Loucy (cell line): Measurements from ENCODE around the gene SCYL1.

Experiments
- H2AFZ ChIP-seq: fragments of 200-600 bp; sonication (generic); 2 replicates; pipeline ENCODE4 v1.6.0; 2016; ENCODE audit warnings: antibody characterized with exemption, mild to moderate bottlenecking, low read length, moderate library complexity
- H3F3A ChIP-seq: fragments of 200-600 bp; 2 replicates; pipeline ENCODE4 v1.6.0; 2016; ENCODE audit warnings: antibody characterized with exemption, low read depth, mild to moderate bottlenecking
- H3K27me3 ChIP-seq: fragments of 200-600 bp; sonication (generic); 2 replicates; pipeline ENCODE4 v1.6.1; 2014; ENCODE audit warnings: low read length, mild to moderate bottlenecking; ENCODE audit not compliant: insufficient read depth, poor library complexity, severe bottlenecking
- H3K36me3 ChIP-seq: fragments of 200-600 bp; sonication (generic); 2 replicates; pipeline ENCODE4 v1.6.1; 2016; ENCODE audit warnings: low read length; ENCODE audit not compliant: insufficient read depth
- H3K4me1 ChIP-seq: fragments of 200-600 bp; sonication (generic); 2 replicates; pipeline ENCODE4 v1.5.1; 2014; ENCODE audit warnings: low read length, mild to moderate bottlenecking; ENCODE audit not compliant: insufficient read depth, poor library complexity, severe bottlenecking
- H3K4me2 ChIP-seq: fragments of 200-600 bp; sonication (generic); 2 replicates; pipeline ENCODE4 v1.6.0; 2014; ENCODE audit warnings: antibody characterized with exemption, low read length, low read depth, mild to moderate bottlenecking; ENCODE audit not compliant: poor library complexity, severe bottlenecking
- H3K4me3 ChIP-seq: fragments of 200-600 bp; sonication (generic); 2 replicates; pipeline ENCODE4 v1.5.1; 2014; ENCODE audit warnings: low read length, mild to moderate bottlenecking, mixed read lengths; ENCODE audit not compliant: poor library complexity, severe bottlenecking
- H3K79me2 ChIP-seq: fragments of 200-600 bp; sonication (generic); 2 replicates; pipeline ENCODE4 v1.6.1; 2014; ENCODE audit warnings: low read length; ENCODE audit not compliant: insufficient read depth
- H3K9ac ChIP-seq: fragments of 200-600 bp; sonication (generic); 2 replicates; pipeline ENCODE4 v1.6.0; 2014; ENCODE audit warnings: mild to moderate bottlenecking, low read depth, low read length, moderate library complexity; ENCODE audit not compliant: poor library complexity, severe bottlenecking
- H3K9me2 ChIP-seq: fragments of 200-600 bp; sonication (generic); replicated peaks from 2 replicates; pipeline ENCODE4 v1.6.1; 2016; ENCODE audit warnings: low read depth, low read length, mixed read lengths
- H3K9me3 ChIP-seq: fragments of 200-600 bp; sonication (generic); 2 replicates; pipeline ENCODE4 v1.6.1; 2014; ENCODE audit warnings: mild to moderate bottlenecking, antibody characterized with exemption, low read length, low read depth; ENCODE audit not compliant: insufficient read depth
- H4K20me1 ChIP-seq: fragments of 200-600 bp; sonication (generic); 2 replicates; pipeline ENCODE4 v1.6.0; 2014; ENCODE audit warnings: antibody characterized with exemption, low read length, mild to moderate bottlenecking; ENCODE audit not compliant: insufficient read depth, poor library complexity, severe bottlenecking
- CTCF ChIP-seq: fragments of 200-600 bp; sonication (generic); conservative IDR thresholded peaks from 2 replicates; pipeline ENCODE4 v1.5.1; 2014; ENCODE audit warnings: mild to moderate bottlenecking, antibody characterized with exemption, low read length
- EZH2phosphoT487 ChIP-seq: fragments of 200-600 bp; IDR thresholded peaks from 2 replicates; pipeline ENCODE4 v1.6.1; 2018; ENCODE audit warnings: antibody characterized with exemption, mild to moderate bottlenecking, moderate library complexity, borderline replicate concordance

SCYL1 gene

GRCh38 chr11:65498977-65499712 is 25.7 kb upstream of the SCYL1 start, which contains the start of gene MALAT1:
Gene MALAT1, plus strand, starts transcription at chr11:65499045.
- TF ChIP-seq CTCF (no peak), EZH2phosphoT487 (no peak)
- H3K36me3 ChIP-seq: peaks cover 40% of the 10 kb centered on the region
- peaks cover 82% of the 10 kb centered on the region for H3K79me2 ChIP-seq
- H3K4me3 ChIP-seq: peak within 1 kb of the TSS; percentile 95
- H3K4me1 ChIP-seq: peaks cover 40% of the 10 kb centered on the region
- peaks cover 37% of the 10 kb centered on the region for H3F3A ChIP-seq
- H2AFZ ChIP-seq: no peak within 1 kb of the TSS
- H4K20me1 ChIP-seq: peaks cover 50% of the 10 kb centered on the region
- H3K9me2 ChIP-seq: no peaks in the 10 kb centered on the region
- peak within 1 kb of the TSS; percentile 98 for H3K4me2 ChIP-seq
- H3K9me3 ChIP-seq: no peaks in the 10 kb centered on the region
- peak within 1 kb of the TSS; percentile 100 for H3K9ac ChIP-seq
- H3K27me3 ChIP-seq: peaks cover 50% of the 10 kb centered on the region

GRCh38 chr11:65499713-65500386 is 25.0 kb upstream of the SCYL1 start:
- Histone ChIP-seq H3K9me3 (no peaks in the 10 kb centered on the region), H3K4me1 (peaks cover 42% of the 10 kb centered on the region), H2AFZ (no peak overlapping the region), H3K79me2 (peaks cover 90% of the 10 kb centered on the region), H3K36me3 (peaks cover 47% of the 10 kb centered on the region), H4K20me1 (peaks cover 57% of the 10 kb centered on the region), H3F3A (peaks cover 44% of the 10 kb centered on the region), H3K4me2 (peak overlapping the region; percentile 98), H3K9ac (peak overlapping the region; percentile 100), H3K27me3 (peaks cover 54% of the 10 kb centered on the region), H3K9me2 (no peaks in the 10 kb centered on the region), H3K4me3 (peak overlapping the region; percentile 95)
- TF ChIP-seq CTCF (no peak), EZH2phosphoT487 (no peak)

- peaks cover 55% of the 10 kb centered on the region for H3K36me3 ChIP-seq
- peak overlapping the region; percentile 95 for H3K4me3 ChIP-seq
- peaks cover 92% of the 10 kb centered on the region for H3K79me2 ChIP-seq
- TF ChIP-seq EZH2phosphoT487 (no peak), CTCF (no peak)
- peak overlapping the region; percentile 98 for H3K4me2 ChIP-seq
- H2AFZ ChIP-seq: no peak overlapping the region
- no peaks in the 10 kb centered on the region for H3K9me3 ChIP-seq
- H3F3A ChIP-seq: peaks cover 52% of the 10 kb centered on the region
- peaks cover 64% of the 10 kb centered on the region for H4K20me1 ChIP-seq
- peaks cover 54% of the 10 kb centered on the region for H3K27me3 ChIP-seq
- no peaks in the 10 kb centered on the region for H3K9me2 ChIP-seq
- peak overlapping the region; percentile 100 for H3K9ac ChIP-seq
- H3K4me1 ChIP-seq: peaks cover 49% of the 10 kb centered on the region
Measured at GRCh38 chr11:65500387-65501185, 24.3 kb upstream of the SCYL1 start.
